Hepatocyte (in vitro differentiated cells): ENCODE results near the gene WDR72.

ENCODE experiments used
- EZH2 ChIP-seq: fragments of 200-600 bp; sonication (generic); IDR thresholded peaks from 2 replicates; pipeline ENCODE4 v1.6.1; 2016; ENCODE audit warnings: antibody characterized with exemption, mild to moderate bottlenecking, borderline replicate concordance
- TF ChIP-seq, protein P1 (sequence below): fragments of 200-600 bp; sonication (generic); IDR thresholded peaks from 2 replicates; pipeline ENCODE4 v1.5.1; 2016; ENCODE audit warnings: antibody characterized with exemption, mild to moderate bottlenecking; ENCODE audit not compliant: poor library complexity

DNA sequence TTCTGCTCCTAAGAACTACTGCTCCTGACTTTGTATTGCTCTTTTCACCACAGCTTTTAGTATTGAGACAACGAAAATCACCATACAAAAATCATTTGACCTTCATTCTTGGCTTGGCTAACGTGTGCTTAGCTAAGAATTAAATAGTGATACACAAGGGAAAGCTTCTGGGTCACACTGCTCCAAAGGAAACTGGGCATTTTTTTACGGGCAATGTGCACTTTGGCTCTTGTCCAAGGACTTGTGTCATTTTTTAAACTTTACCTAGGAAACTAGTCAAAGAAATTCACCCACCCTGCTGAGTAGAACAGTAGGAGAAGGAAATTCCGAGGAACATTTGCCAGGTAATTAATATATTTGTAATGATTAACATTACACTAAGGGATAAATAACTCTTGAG is 19.8 kb downstream of the WDR72 start:
- TF ChIP-seq, protein P1, sequence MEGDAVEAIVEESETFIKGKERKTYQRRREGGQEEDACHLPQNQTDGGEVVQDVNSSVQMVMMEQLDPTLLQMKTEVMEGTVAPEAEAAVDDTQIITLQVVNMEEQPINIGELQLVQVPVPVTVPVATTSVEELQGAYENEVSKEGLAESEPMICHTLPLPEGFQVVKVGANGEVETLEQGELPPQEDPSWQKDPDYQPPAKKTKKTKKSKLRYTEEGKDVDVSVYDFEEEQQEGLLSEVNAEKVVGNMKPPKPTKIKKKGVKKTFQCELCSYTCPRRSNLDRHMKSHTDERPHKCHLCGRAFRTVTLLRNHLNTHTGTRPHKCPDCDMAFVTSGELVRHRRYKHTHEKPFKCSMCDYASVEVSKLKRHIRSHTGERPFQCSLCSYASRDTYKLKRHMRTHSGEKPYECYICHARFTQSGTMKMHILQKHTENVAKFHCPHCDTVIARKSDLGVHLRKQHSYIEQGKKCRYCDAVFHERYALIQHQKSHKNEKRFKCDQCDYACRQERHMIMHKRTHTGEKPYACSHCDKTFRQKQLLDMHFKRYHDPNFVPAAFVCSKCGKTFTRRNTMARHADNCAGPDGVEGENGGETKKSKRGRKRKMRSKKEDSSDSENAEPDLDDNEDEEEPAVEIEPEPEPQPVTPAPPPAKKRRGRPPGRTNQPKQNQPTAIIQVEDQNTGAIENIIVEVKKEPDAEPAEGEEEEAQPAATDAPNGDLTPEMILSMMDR: no peak
- TF ChIP-seq EZH2: no peak
